Gastrocnemius medialis (tissue), 4 donors: ENCODE results near the gene PRND. TPM values are rescaled to one million over a fixed set of nuclear protein-coding genes. Genes with fewer than 3 reads are reported as not detected.

ENCODE experiments used
- ATAC-seq, 2 donors: fragments of 150-250 bp; one replicate each; pipeline ENCODE4 v1.9.1; 2016
- DNase-seq, 2 donors: peaks; one replicate each; pipeline ENCODE4 v3.0.0-alpha.2; 2019
- H3K27ac ChIP-seq, 4 donors: fragments of 200-600 bp; sonication (generic); 1 replicate in 1 of 4; 2 replicates in 3 of 4; pipeline ENCODE4 v1.5.1; 2016 to 2018; ENCODE audit warnings: mild to moderate bottlenecking in 2 of 4, moderate library complexity in 1 of 4
- H3K27me3 ChIP-seq, 3 donors: fragments of 200-600 bp; sonication (generic) in 2 of 3; 1 replicate in 1 of 3; 2 replicates in 2 of 3; pipeline versions ENCODE4 v1.5.1 to v1.6.0; 2016 to 2019; ENCODE audit warnings: mild to moderate bottlenecking in 1 of 3, moderate library complexity in 1 of 3
- H3K36me3 ChIP-seq, 2 donors: fragments of 200-600 bp; sonication (generic) in 1 of 2; one replicate each; pipeline ENCODE4 v1.5.1; 2017 to 2018
- H3K4me1 ChIP-seq, 2 donors: fragments of 200-600 bp; sonication (generic) in 1 of 2; one replicate each; pipeline ENCODE4 v1.5.1; 2016 to 2017; ENCODE audit warnings: mild to moderate bottlenecking in 2 of 2
- H3K4me3 ChIP-seq, 4 donors: fragments of 200-600 bp; sonication (generic) in 3 of 4; 1 replicate in 1 of 4; 2 replicates in 3 of 4; pipeline ENCODE4 v1.5.1; 2016 to 2019; ENCODE audit warnings: mild to moderate bottlenecking in 2 of 4
- H3K9me3 ChIP-seq, 3 donors: fragments of 200-600 bp; sonication (generic) in 2 of 3; 1 replicate in 1 of 3; 2 replicates in 2 of 3; pipeline ENCODE4 v1.5.1; 2016 to 2019
- POLR2A ChIP-seq, 2 donors: fragments of 450-650 bp; IDR thresholded peaks; one replicate each; pipeline ENCODE4 v1.6.1; 2017; ENCODE audit warnings: antibody characterized with exemption in 2 of 2, mild to moderate bottlenecking in 2 of 2, moderate library complexity in 2 of 2
- in situ Hi-C, 4 donors: fragments of 200-750 bp; cut with MboI; loops; one replicate each; pipeline versions ENCODE4 v1.15.0 to v1.8.0; 2017; ENCODE audit warnings: low sequenced_read_pairs in 4 of 4
- intact Hi-C: fragments of 100-400 bp; cut with DNase I; formaldehyde crosslinking; loops from one replicate; pipeline ENCODE4 v1.15.1; 2023; ENCODE audit warnings: low total_unique reads
- total RNA-seq, 4 donors: library from RNA; depleted of rRNA; stranded (reverse); fragments of >200 nt; gene quantifications; one replicate each; pipeline versions ENCODE4 v1.1.0 to v1.2.3, GENCODE V29; 2016
- TF ChIP-seq, protein P1 (sequence below), 5 experiments: fragments of 450-650 bp in 3 of 5; fragments of 200-600 bp in 2 of 5; sonication (generic) in 2 of 5; IDR thresholded peaks in 4 of 5; conservative IDR thresholded peaks in 1 of 5; 1 replicate in 4 of 5; 2 replicates in 1 of 5; pipeline ENCODE4 v1.5.1; 2016 to 2019; ENCODE audit warnings: antibody characterized with exemption in 5 of 5, mild to moderate bottlenecking in 3 of 5, moderate library complexity in 3 of 5

PRND gene
- total RNA-seq, 4 donors from 2014 or later, result not detected

DNA sequence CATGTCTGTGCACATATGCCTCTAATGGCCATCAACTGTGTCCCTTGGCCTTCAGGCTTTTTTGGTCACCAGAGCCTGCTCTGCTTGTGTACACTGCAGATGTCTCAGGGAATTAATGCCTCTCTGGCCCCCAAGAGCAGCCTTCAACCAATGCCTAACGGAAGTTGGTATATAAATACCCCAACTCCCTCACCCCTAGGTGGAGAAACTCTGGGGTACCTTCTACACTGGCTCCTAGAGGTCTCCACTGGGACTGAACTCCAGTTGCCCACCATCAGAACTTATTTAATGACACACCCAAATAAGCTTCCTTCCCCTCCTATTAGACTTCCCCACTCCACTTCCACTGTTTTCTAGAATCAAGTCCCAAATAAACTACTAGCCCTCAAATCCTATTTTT, 43.1 kb downstream of the PRND start:
- Histone ChIP-seq H3K27ac (no peak overlapping the region), H3K4me1 (peaks cover 0 to 5% of the 10 kb centered on the region in 2 donors)

DNA sequence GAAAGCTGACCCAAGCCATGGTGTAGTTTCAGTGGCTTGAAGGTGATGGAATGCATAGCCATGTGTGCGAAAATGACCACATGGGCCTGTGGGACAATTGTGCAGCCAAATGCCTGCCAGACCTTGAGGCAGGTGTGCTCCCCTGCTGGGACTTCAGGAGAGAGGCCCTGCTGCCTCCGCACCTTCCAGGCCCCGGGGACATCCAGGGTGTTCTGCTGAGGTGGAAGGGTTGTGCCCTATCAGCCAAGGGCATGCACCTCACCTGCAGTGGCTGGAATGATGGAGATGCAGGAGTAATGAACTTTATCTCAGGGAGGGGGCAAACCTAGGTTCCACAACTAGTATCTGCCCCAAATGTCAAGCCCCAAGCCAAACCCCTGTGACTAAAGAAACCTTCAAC, 44.0 kb downstream of the PRND start:
- peaks cover 0 to 5% of the 10 kb centered on the region in 2 donors for H3K4me1 ChIP-seq
- no peak overlapping the region for H3K4me3 ChIP-seq
- TF ChIP-seq POLR2A (IDR thresholded peaks at IDR 0.05), result no peak
- TF ChIP-seq, protein P1, sequence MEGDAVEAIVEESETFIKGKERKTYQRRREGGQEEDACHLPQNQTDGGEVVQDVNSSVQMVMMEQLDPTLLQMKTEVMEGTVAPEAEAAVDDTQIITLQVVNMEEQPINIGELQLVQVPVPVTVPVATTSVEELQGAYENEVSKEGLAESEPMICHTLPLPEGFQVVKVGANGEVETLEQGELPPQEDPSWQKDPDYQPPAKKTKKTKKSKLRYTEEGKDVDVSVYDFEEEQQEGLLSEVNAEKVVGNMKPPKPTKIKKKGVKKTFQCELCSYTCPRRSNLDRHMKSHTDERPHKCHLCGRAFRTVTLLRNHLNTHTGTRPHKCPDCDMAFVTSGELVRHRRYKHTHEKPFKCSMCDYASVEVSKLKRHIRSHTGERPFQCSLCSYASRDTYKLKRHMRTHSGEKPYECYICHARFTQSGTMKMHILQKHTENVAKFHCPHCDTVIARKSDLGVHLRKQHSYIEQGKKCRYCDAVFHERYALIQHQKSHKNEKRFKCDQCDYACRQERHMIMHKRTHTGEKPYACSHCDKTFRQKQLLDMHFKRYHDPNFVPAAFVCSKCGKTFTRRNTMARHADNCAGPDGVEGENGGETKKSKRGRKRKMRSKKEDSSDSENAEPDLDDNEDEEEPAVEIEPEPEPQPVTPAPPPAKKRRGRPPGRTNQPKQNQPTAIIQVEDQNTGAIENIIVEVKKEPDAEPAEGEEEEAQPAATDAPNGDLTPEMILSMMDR (IDR thresholded peaks at IDR 0.05 in 4 of 5, conservative IDR thresholded peaks at IDR 0.05 in 1 of 5), result no peak
- peaks cover 0 to 6% (median 5%) of the 10 kb centered on the region in 3 donors for H3K27me3 ChIP-seq
- no peak for ATAC-seq
- no peak overlapping the region for H3K27ac ChIP-seq
- no peak for DNase-seq
- H3K36me3 ChIP-seq, result no peaks in the 10 kb centered on the region
- in situ Hi-C loops, result no loop called here
- intact Hi-C loops, result no loop called here
- no peaks in the 10 kb centered on the region for H3K9me3 ChIP-seq

More for the DNA sequence above, 43.1 kb downstream of the PRND start:
- DNase-seq, result no peak
- no peak for ATAC-seq
- Histone ChIP-seq H3K36me3 (no peaks in the 10 kb centered on the region), H3K27me3 (peaks cover 0 to 6% (median 5%) of the 10 kb centered on the region in 3 donors), H3K4me3 (no peak overlapping the region), H3K9me3 (no peaks in the 10 kb centered on the region)
- TF ChIP-seq, protein P1 (IDR thresholded peaks at IDR 0.05 in 4 of 5, conservative IDR thresholded peaks at IDR 0.05 in 1 of 5), result no peak
- no peak for TF ChIP-seq POLR2A (IDR thresholded peaks at IDR 0.05)
- in situ Hi-C loops (no loop called here), intact Hi-C loops (no loop called here)

DNA sequence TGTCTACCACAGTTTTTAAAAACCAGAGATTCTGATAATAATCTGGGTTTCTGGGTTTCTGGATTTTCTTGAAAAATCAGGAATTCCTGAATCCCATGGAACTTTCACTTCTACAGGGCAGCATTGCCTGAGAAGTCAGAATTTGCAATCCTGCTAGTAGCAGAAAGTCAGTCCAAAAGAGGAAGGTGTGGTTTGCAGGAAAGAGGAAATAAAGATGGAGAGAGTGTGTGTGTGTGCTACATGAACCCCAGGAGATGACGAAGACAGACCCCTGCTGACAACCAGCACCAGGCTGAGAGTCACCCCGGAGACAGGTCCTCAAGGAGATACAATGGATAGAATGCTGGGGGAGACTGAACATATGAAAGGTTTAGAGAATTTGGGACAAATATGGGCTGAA, 44.9 kb downstream of the PRND start:
- TF ChIP-seq, protein P1 (IDR thresholded peaks at IDR 0.05 in 4 of 5, conservative IDR thresholded peaks at IDR 0.05 in 1 of 5), result no peak
- TF ChIP-seq POLR2A (IDR thresholded peaks at IDR 0.05), result no peak
- Histone ChIP-seq H3K4me1 (no peaks in the 10 kb centered on the region), H3K27ac (no peak overlapping the region), H3K9me3 (no peaks in the 10 kb centered on the region), H3K4me3 (no peak overlapping the region), H3K36me3 (no peaks in the 10 kb centered on the region), H3K27me3 (no peaks in the 10 kb centered on the region)
- DNase-seq, result no peak
- no peak for ATAC-seq
- intact Hi-C loops, result no loop called here
- in situ Hi-C loops, result no loop called here

DNA sequence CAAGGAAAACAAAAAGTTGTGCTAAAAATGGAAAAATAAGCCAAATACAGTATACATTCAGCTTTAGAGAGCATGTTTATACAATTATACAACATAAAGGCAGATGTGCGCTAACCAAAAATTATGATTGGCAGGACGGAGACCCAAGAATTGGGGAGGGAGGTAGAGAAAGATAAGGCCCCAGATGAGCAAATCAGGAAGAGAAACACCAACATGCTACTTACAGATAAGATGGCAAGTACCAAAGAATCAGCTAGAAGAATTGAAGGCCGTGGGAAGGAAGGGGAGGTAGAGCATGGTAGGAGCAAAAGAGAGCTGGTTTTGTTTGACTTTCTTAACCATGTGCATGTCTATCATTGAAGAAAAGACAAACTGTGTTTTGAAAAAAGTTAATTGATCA, 45.4 kb downstream of the PRND start:
- ATAC-seq (no peak), DNase-seq (no peak)
- in situ Hi-C loops (no loop called here), intact Hi-C loops (no loop called here)
- Histone ChIP-seq H3K36me3 (no peaks in the 10 kb centered on the region), H3K9me3 (no peaks in the 10 kb centered on the region), H3K4me3 (no peak overlapping the region), H3K4me1 (no peaks in the 10 kb centered on the region), H3K27me3 (no peaks in the 10 kb centered on the region), H3K27ac (no peak overlapping the region)
- TF ChIP-seq, protein P1 (IDR thresholded peaks at IDR 0.05 in 4 of 5, conservative IDR thresholded peaks at IDR 0.05 in 1 of 5), result no peak
- TF ChIP-seq POLR2A (IDR thresholded peaks at IDR 0.05), result no peak

DNA sequence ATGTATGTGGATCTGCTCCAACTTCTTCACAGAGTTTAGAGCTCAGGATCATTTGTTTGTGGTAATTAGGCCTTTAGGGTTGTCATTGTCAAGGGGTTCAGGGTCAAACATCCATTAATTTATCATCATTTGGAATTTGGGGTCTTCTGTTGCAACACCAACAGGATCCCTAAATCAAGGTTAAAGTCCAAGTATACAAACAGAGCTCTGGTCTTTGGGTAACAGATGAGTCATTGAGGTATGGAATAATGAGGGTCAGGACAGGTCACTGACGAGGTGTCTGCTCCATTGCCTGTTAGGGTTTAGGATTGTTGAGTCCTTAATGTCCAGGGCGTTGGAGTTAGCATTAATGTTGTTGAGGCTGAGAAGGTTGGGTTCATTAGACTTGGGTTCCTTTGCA, 47.6 kb downstream of the PRND start:
- ATAC-seq, result no peak
- TF ChIP-seq, protein P1 (IDR thresholded peaks at IDR 0.05 in 4 of 5, conservative IDR thresholded peaks at IDR 0.05 in 1 of 5), result no peak
- TF ChIP-seq POLR2A (IDR thresholded peaks at IDR 0.05), result no peak
- no peak for DNase-seq
- intact Hi-C loops (no loop called here), in situ Hi-C loops (no loop called here)
- Histone ChIP-seq H3K4me1 (no peaks in the 10 kb centered on the region), H3K4me3 (no peak overlapping the region), H3K9me3 (no peaks in the 10 kb centered on the region), H3K27me3 (no peaks in the 10 kb centered on the region), H3K36me3 (no peaks in the 10 kb centered on the region), H3K27ac (no peak overlapping the region)
